Type B pancreatic cell (in vitro differentiated cells): ENCODE data around the gene NUP160. TPM values are rescaled to one million over a fixed set of nuclear protein-coding genes. Genes with fewer than 3 reads are reported as not detected.
"Not testable (repeated sequence)": the region's sequence is repeated elsewhere in the genome, so short reads cannot be mapped to it uniquely, and the experiment has no call there.

Experiments
- DNase-seq: peaks from one replicate; pipeline ENCODE4 v3.0.0; 2021; ENCODE audit warnings: mixed read lengths; ENCODE audit not compliant: unreplicated experiment; ENCODE audit errors: extremely low spot score
- H3K27ac Mint-ChIP-seq: 2 replicates; pipeline ENCODE4 v1.8.0; 2021; ENCODE audit warnings: mild to moderate bottlenecking, mixed read lengths
- H3K27me3 Mint-ChIP-seq: 2 replicates; pipeline ENCODE4 v1.8.0; 2021; ENCODE audit warnings: mixed read lengths
- H3K36me3 Mint-ChIP-seq: 2 replicates; pipeline ENCODE4 v1.8.0; 2021; ENCODE audit warnings: mixed read lengths
- H3K4me1 Mint-ChIP-seq: one replicate; pipeline ENCODE4 v1.8.0; 2021; ENCODE audit warnings: mixed read lengths; ENCODE audit not compliant: unreplicated experiment
- H3K4me3 Mint-ChIP-seq: 2 replicates; pipeline ENCODE4 v1.8.0; 2021; ENCODE audit warnings: mild to moderate bottlenecking, mixed read lengths
- H3K9me3 Mint-ChIP-seq: 2 replicates; pipeline ENCODE4 v1.8.0; 2021; ENCODE audit warnings: mixed read lengths
- CTCF ChIP-seq: fragments of 200-600 bp; sonication (generic); conservative IDR thresholded peaks from 2 replicates; pipeline ENCODE4 v1.5.0; 2021; ENCODE audit warnings: antibody characterized with exemption, mild to moderate bottlenecking
- total RNA-seq: library from RNA; stranded (reverse); gene quantifications from 2 replicates; pipeline ENCODE4 v1.2.1, GENCODE V29; 2021; ENCODE audit warnings: low replicate concordance

The NUP160 gene
- total RNA-seq, 1 donor from 2014 or later, result 69.9 TPM

- H3K9me3 Mint-ChIP-seq, result no peaks in the 10 kb centered on the region
- H3K4me1 Mint-ChIP-seq, result no peaks in the 10 kb centered on the region
- peaks cover 23% of the 10 kb centered on the region for H3K36me3 Mint-ChIP-seq
- no peaks in the 10 kb centered on the region for H3K27me3 Mint-ChIP-seq
- no peak for TF ChIP-seq CTCF
- no peak for DNase-seq
- no peak overlapping the region for H3K27ac Mint-ChIP-seq
- no peak overlapping the region for H3K4me3 Mint-ChIP-seq
These were observed 50.5 kb downstream of the NUP160 start for GRCh38 chr11:47797633-47798032.

GRCh38 chr11:47791774-47792430 lies 56.2 kb downstream of the NUP160 start:
- Mint-ChIP-seq H3K4me1 (no peaks in the 10 kb centered on the region), H3K4me3 (no peak overlapping the region), H3K27me3 (no peaks in the 10 kb centered on the region), H3K36me3 (peaks cover 30% of the 10 kb centered on the region), H3K27ac (no peak overlapping the region), H3K9me3 (no peaks in the 10 kb centered on the region)
- no peak for DNase-seq
- TF ChIP-seq CTCF, result no peak

GRCh38 chr11:47790017-47790416 lies 58.1 kb downstream of the NUP160 start:
- peaks cover 36% of the 10 kb centered on the region for H3K36me3 Mint-ChIP-seq
- H3K4me3 Mint-ChIP-seq, DNase-seq, H3K27me3 Mint-ChIP-seq, H3K4me1 Mint-ChIP-seq, H3K9me3 Mint-ChIP-seq, H3K27ac Mint-ChIP-seq: not testable (repeated sequence)

- Mint-ChIP-seq H3K27ac (no peak overlapping the region), H3K27me3 (no peaks in the 10 kb centered on the region), H3K9me3 (no peaks in the 10 kb centered on the region), H3K4me1 (no peaks in the 10 kb centered on the region), H3K36me3 (peaks cover 36% of the 10 kb centered on the region), H3K4me3 (no peak overlapping the region)
- TF ChIP-seq CTCF, result no peak
- DNase-seq, result no peak
These were observed 60.0 kb downstream of the NUP160 start for GRCh38 chr11:47788181-47788580.

- Mint-ChIP-seq H3K36me3 (peaks cover 30% of the 10 kb centered on the region), H3K9me3 (no peaks in the 10 kb centered on the region), H3K4me3 (no peak overlapping the region), H3K27me3 (no peaks in the 10 kb centered on the region), H3K27ac (no peak overlapping the region), H3K4me1 (no peaks in the 10 kb centered on the region)
- no peak for DNase-seq
- no peak for TF ChIP-seq CTCF
These were observed 61.8 kb downstream of the NUP160 start for GRCh38 chr11:47786373-47786772.

GRCh38 chr11:47784785-47785381 lies 63.3 kb downstream of the NUP160 start:
- TF ChIP-seq CTCF, result no peak
- Mint-ChIP-seq H3K9me3 (no peaks in the 10 kb centered on the region), H3K4me1 (no peaks in the 10 kb centered on the region), H3K36me3 (peaks cover 27% of the 10 kb centered on the region), H3K4me3 (no peak overlapping the region), H3K27me3 (no peaks in the 10 kb centered on the region), H3K27ac (no peak overlapping the region)
- no peak for DNase-seq
